Mammary epithelial cell (primary cell): ENCODE results near the gene ROBO4.

Experiments
- CTCF ChIP-seq, 2 donors: IDR thresholded peaks in 1 of 2; conservative IDR thresholded peaks in 1 of 2; 2 replicates each; pipeline ENCODE4 v1.5.1; 2011 to 2012; ENCODE audit warnings: inconsistent platforms in 2 of 2, low read length in 2 of 2, mild to moderate bottlenecking in 2 of 2, control low read depth in 1 of 2, low read depth in 1 of 2; ENCODE audit not compliant: insufficient read depth in 1 of 2; ENCODE audit errors: extremely low read depth in 1 of 2
- EZH2 ChIP-seq: IDR thresholded peaks from 2 replicates; pipeline ENCODE4 v1.6.1; 2012; ENCODE audit warnings: low read length, inconsistent platforms, borderline replicate concordance

- TF ChIP-seq CTCF (conservative IDR thresholded peaks at IDR 0.05 in 1 of 2, IDR thresholded peaks at IDR 0.05 in 1 of 2; ENCODE audit: extremely low read depth in 1 of 2, insufficient read depth in 1 of 2, low read depth in 1 of 2, low read length in 2 of 2), result no peak
- no peak for TF ChIP-seq EZH2
Measured at GRCh38 chr11:124838805-124839127, 58.9 kb downstream of the ROBO4 start.
